ENCODE measurements around the gene E4F1. TPM values are rescaled to one million over a fixed set of nuclear protein-coding genes. Genes with fewer than 3 reads are reported as not detected.

The E4F1 gene
- total RNA-seq, 1 donor, result 31.5 TPM

DNA sequence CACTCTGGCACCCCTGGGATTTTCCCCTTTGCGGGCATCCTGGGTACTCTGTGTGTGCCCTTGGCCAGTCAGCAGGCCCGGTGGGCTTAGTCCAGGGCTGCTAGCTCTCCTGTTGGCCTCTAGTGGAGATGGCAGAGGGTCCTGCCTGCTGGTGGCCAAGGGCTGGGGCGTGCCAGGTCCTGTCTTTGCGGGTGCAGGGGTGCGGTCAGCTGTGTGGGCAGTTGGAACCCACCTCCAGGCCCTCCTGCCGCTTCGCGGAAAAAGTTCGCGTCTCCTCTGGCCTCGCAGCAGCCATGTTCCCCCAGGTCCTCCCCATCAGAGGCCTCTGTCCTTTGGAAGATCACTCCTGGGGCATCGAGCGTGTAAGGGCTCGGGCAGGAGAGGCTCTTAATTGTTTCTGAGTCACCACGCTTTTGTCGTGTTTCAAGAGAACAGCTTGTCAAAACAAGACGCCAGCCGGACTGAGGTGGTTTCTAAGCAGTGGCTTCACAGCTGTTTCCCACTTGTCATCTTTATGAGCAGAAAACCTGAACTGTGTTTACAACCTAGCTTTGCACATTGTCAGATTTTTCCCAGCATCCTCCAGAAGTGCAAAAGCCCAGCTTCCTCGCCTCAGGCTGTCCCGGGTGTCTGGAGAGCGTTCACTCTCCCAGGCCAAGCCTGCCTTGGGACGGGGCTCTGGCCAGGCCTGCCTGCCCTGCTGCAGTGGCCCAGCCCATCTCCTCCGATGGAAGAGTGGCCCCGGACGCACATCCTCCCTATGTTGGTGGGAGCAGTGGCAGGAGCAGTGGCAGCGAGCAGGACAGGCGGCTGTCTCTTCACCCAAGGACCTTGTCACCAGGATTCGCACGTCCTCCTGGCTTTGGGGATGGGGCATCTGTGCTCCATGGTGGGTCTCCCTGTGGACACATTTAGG lies 7.9 kb downstream of the E4F1 start:
- Histone ChIP-seq H3K79me2 (ENCODE audit: insufficient read depth, low read length) (peaks cover 37% of the 10 kb centered on the region), H3K27ac (ENCODE audit: low read depth, low read length) (no peak overlapping the region), H4K20me1 (ENCODE audit: insufficient read depth, low read length) (peaks cover 48% of the 10 kb centered on the region), H3K4me3 (ENCODE audit: insufficient read depth, low read length) (no peak overlapping the region), H2AFZ (ENCODE audit: low read length) (no peak overlapping the region), H3K36me3 (ENCODE audit: insufficient read depth, low read length) (peaks cover 45% of the 10 kb centered on the region), H3K27me3 (ENCODE audit: insufficient read depth, low read length) (peaks cover 3% of the 10 kb centered on the region), H3K9me3 (ENCODE audit: low read depth, low read length) (no peaks in the 10 kb centered on the region), H3K4me2 (ENCODE audit: insufficient read depth, low read length) (no peak overlapping the region), H3K4me1 (ENCODE audit: insufficient read depth, low read length) (peaks cover 4% of the 10 kb centered on the region)
- no peak for DNase-seq (ENCODE audit: insufficient read length, low spot score, missing footprints)
- TF ChIP-seq, protein P1, sequence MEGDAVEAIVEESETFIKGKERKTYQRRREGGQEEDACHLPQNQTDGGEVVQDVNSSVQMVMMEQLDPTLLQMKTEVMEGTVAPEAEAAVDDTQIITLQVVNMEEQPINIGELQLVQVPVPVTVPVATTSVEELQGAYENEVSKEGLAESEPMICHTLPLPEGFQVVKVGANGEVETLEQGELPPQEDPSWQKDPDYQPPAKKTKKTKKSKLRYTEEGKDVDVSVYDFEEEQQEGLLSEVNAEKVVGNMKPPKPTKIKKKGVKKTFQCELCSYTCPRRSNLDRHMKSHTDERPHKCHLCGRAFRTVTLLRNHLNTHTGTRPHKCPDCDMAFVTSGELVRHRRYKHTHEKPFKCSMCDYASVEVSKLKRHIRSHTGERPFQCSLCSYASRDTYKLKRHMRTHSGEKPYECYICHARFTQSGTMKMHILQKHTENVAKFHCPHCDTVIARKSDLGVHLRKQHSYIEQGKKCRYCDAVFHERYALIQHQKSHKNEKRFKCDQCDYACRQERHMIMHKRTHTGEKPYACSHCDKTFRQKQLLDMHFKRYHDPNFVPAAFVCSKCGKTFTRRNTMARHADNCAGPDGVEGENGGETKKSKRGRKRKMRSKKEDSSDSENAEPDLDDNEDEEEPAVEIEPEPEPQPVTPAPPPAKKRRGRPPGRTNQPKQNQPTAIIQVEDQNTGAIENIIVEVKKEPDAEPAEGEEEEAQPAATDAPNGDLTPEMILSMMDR (IDR thresholded peaks at IDR 0.05; ENCODE audit: extremely low read depth, low read depth, low read length), result no peak

DNA sequence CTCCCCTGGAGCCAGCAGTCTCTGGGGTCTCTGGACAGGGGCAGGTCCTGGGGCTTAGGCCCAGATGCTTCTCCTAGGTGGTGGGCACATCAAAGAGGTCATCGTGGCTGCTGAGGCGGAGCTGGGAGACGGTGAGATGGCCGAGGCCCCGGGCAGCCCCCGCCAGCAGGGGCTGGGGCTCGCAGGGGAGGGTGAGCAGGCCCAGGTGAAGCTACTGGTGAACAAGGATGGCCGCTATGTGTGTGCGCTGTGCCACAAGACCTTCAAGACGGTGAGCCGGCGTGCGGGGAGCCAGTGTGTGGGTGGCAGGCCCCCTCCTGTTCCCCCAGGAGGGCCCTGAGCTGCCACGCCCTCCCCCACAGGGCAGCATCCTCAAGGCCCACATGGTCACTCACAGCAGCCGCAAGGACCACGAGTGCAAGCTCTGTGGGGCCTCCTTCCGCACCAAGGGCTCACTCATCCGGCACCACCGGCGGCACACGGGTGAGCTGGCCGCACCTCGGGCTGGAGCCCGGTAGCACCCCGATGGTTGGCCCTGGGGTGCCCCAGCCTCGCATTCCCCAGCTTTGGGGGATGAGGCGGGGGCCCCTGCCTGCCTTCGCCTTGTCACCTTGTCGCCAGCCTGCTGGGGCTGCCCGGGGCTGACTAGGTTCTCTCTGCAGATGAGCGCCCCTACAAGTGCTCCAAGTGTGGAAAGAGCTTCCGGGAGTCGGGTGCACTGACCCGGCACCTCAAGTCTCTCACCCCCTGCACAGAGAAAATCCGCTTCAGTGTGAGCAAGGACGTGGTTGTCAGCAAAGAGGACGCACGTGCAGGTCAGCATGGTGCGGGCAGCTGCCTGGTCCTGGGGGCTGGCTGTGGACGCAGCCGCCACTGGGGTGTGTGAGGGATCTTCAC lies 9.0 kb downstream of the E4F1 start:
- DNase-seq (ENCODE audit: insufficient read length, low spot score, missing footprints), result no peak
- no peak overlapping the region for H2AFZ ChIP-seq (ENCODE audit: low read length)
- no peak overlapping the region for H3K27ac ChIP-seq (ENCODE audit: low read depth, low read length)
- H3K9me3 ChIP-seq (ENCODE audit: low read depth, low read length), result no peaks in the 10 kb centered on the region
- H3K4me3 ChIP-seq (ENCODE audit: insufficient read depth, low read length), result no peak overlapping the region
- H3K27me3 ChIP-seq (ENCODE audit: insufficient read depth, low read length), result peaks cover 13% of the 10 kb centered on the region
- H3K79me2 ChIP-seq (ENCODE audit: insufficient read depth, low read length), result peaks cover 27% of the 10 kb centered on the region
- H3K36me3 ChIP-seq (ENCODE audit: insufficient read depth, low read length), result peaks cover 42% of the 10 kb centered on the region
- H4K20me1 ChIP-seq (ENCODE audit: insufficient read depth, low read length), result peaks cover 43% of the 10 kb centered on the region
- no peak overlapping the region for H3K4me2 ChIP-seq (ENCODE audit: insufficient read depth, low read length)
- peaks cover 6% of the 10 kb centered on the region for H3K4me1 ChIP-seq (ENCODE audit: insufficient read depth, low read length)
- TF ChIP-seq, protein P1 (IDR thresholded peaks at IDR 0.05; ENCODE audit: extremely low read depth, low read depth, low read length), result no peak

DNA sequence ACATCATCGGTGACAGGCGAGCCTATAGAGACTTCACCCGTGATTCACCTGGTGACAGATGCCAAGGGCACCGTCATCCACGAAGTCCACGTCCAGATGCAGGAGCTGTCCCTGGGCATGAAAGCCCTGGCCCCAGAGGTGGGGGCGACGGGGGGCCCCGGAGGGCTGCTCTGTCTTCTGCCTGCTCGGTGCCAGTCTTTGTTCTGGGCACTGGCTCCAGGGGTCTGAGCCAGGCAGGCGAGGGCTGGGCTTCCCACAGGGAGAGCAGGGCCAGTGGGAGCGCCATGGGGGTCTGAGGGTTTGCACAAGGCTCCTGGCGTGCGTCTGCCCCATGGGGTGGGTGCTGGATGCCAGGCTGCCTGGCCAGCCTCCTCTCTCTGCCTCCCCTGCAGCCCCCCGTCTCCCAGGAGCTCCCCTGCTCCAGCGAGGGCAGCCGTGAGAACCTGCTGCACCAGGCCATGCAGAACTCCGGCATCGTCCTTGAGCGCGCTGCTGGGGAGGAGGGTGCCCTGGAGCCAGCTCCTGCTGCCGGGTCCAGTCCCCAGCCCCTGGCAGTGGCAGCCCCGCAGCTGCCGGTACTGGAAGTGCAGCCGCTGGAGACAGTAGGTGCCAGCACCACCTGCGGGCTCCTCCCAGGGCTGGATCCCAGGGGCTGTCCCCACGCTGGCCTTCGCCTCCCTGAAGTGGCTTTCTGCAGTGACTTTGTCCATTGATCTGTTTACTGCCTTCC lies 9.8 kb downstream of the E4F1 start:
- no peak for DNase-seq (ENCODE audit: insufficient read length, low spot score, missing footprints)
- no peak overlapping the region for H3K4me2 ChIP-seq (ENCODE audit: insufficient read depth, low read length)
- peaks cover 6% of the 10 kb centered on the region for H3K4me1 ChIP-seq (ENCODE audit: insufficient read depth, low read length)
- TF ChIP-seq, protein P1 (IDR thresholded peaks at IDR 0.05; ENCODE audit: extremely low read depth, low read depth, low read length), result no peak
- H2AFZ ChIP-seq (ENCODE audit: low read length), result no peak overlapping the region
- peaks cover 38% of the 10 kb centered on the region for H4K20me1 ChIP-seq (ENCODE audit: insufficient read depth, low read length)
- no peaks in the 10 kb centered on the region for H3K9me3 ChIP-seq (ENCODE audit: low read depth, low read length)
- H3K79me2 ChIP-seq (ENCODE audit: insufficient read depth, low read length), result peaks cover 19% of the 10 kb centered on the region
- H3K27me3 ChIP-seq (ENCODE audit: insufficient read depth, low read length), result peaks cover 13% of the 10 kb centered on the region
- H3K36me3 ChIP-seq (ENCODE audit: insufficient read depth, low read length), result peaks cover 42% of the 10 kb centered on the region
- no peak overlapping the region for H3K27ac ChIP-seq (ENCODE audit: low read depth, low read length)
- H3K4me3 ChIP-seq (ENCODE audit: insufficient read depth, low read length), result no peak overlapping the region

All from osteoblast (primary cell).